Hepatocyte (in vitro differentiated cells): ENCODE data around the gene ATAD3B. TPM values are rescaled to one million over a fixed set of nuclear protein-coding genes. Genes with fewer than 3 reads are reported as not detected.
"Not testable (repeated sequence)": the region's sequence is repeated elsewhere in the genome, so short reads cannot be mapped to it uniquely, and the experiment has no call there.

Experiments
- DNase-seq: peaks from one replicate; pipeline ENCODE4 v3.0.0-alpha.2; 2016; ENCODE audit warnings: low spot score
- H2AFZ ChIP-seq: fragments of 200-600 bp; sonication (generic); 2 replicates; pipeline ENCODE4 v1.6.0; 2016; ENCODE audit warnings: antibody characterized with exemption, mild to moderate bottlenecking
- H3K27ac ChIP-seq: fragments of 200-600 bp; sonication (generic); 2 replicates; pipeline ENCODE4 v1.5.1; 2016; ENCODE audit warnings: mild to moderate bottlenecking
- H3K27me3 ChIP-seq: fragments of 200-600 bp; sonication (generic); 2 replicates; pipeline ENCODE4 v1.6.1; 2016
- H3K36me3 ChIP-seq: fragments of 200-600 bp; sonication (generic); replicated peaks from 2 replicates; pipeline ENCODE4 v1.5.1; 2016; ENCODE audit warnings: low read depth; ENCODE audit not compliant: insufficient read depth
- H3K4me1 ChIP-seq: fragments of 200-600 bp; sonication (generic); 2 replicates; pipeline ENCODE4 v1.5.1; 2016; ENCODE audit warnings: mild to moderate bottlenecking, moderate library complexity; ENCODE audit not compliant: insufficient read depth
- H3K4me2 ChIP-seq: fragments of 200-600 bp; sonication (generic); 2 replicates; pipeline ENCODE4 v1.6.0; 2016
- H3K4me3 ChIP-seq: fragments of 200-600 bp; sonication (generic); 2 replicates; pipeline ENCODE4 v1.5.1; 2016; ENCODE audit warnings: mild to moderate bottlenecking
- H3K79me2 ChIP-seq: fragments of 200-600 bp; sonication (generic); 2 replicates; pipeline ENCODE4 v1.6.0; 2017; ENCODE audit warnings: mild to moderate bottlenecking
- H3K9me2 ChIP-seq: fragments of 200-600 bp; sonication (generic); replicated peaks from 2 replicates; pipeline ENCODE4 v1.6.0; 2017; ENCODE audit warnings: mild to moderate bottlenecking; ENCODE audit not compliant: insufficient read depth
- H3K9me3 ChIP-seq: fragments of 200-600 bp; sonication (generic); 2 replicates; pipeline ENCODE4 v1.5.1; 2016; ENCODE audit warnings: low read depth, mild to moderate bottlenecking
- H4K20me1 ChIP-seq: fragments of 200-600 bp; sonication (generic); 2 replicates; pipeline ENCODE4 v1.6.0; 2016; ENCODE audit warnings: mild to moderate bottlenecking; ENCODE audit not compliant: insufficient read depth, poor library complexity, severe bottlenecking
- EZH2 ChIP-seq: fragments of 200-600 bp; sonication (generic); IDR thresholded peaks from 2 replicates; pipeline ENCODE4 v1.6.1; 2016; ENCODE audit warnings: antibody characterized with exemption, mild to moderate bottlenecking, borderline replicate concordance
- EZH2phosphoT487 ChIP-seq: fragments of 200-600 bp; sonication (generic); IDR thresholded peaks from one replicate; pipeline ENCODE4 v1.6.1; 2018; ENCODE audit warnings: antibody characterized with exemption, mild to moderate bottlenecking, low read depth, moderate library complexity; ENCODE audit not compliant: unreplicated experiment, severe bottlenecking
- WGBS: methylation state at CpG from one replicate; pipeline ENCODE4 v1.1.6; 2016; ENCODE audit warnings: low lambda C conversion rate; ENCODE audit errors: missing lambda C conversion rate; 5-methylcytosine and 5-hydroxymethylcytosine counted together
- polyA plus RNA-seq: library from polyadenylated mRNA; unstranded; fragments of >200 nt; fragmentation: Nextera tagmentation; extraction: Ambion mirVana; gene quantifications from 2 replicates; pipeline ENCODE4 v1.2.1, GENCODE V29; 2016
- total RNA-seq: library from RNA; depleted of rRNA; stranded (reverse); fragments of >200 nt; gene quantifications from 2 replicates; pipeline ENCODE4 v1.2.3, GENCODE V29; 2014
- TF ChIP-seq, protein P1 (sequence below): fragments of 200-600 bp; sonication (generic); IDR thresholded peaks from 2 replicates; pipeline ENCODE4 v1.5.1; 2016; ENCODE audit warnings: antibody characterized with exemption, mild to moderate bottlenecking; ENCODE audit not compliant: poor library complexity

The ATAD3B gene
- total and polyA plus RNA-seq, 2 experiments from 2014 or later: 13.4 to 33.2 TPM

DNA sequence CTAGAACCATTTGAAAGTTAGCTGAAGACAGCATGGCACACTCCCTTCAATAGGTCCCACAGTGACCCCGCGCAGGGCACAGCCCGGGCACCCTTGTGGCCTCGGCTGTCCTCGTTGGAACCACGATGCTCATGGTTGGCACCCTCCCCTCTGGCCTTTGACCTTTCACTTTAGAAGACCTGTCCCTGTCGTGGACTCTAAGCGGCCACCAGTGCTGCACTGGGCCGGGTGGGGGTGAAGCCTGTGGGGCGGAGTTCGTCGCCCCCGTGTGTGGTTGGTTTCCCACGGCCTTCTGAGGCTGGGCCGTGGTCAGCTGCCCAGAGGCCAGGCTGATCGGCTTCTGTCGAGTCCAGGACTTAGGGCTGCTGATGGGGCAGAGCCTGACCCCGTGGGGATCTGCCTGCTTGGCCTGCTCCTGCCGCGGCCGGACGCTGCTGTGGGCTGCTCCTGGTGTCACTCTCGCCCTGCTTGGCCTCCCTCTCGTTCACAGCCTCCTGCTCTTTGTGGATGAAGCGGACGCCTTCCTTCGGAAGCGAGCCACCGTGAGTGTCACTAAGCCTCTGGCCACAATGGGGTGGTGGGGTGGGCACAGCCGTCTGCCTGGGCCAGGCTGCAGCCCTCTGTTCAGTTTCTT, 53.3 kb downstream of the ATAD3B start:
- H3K27me3 ChIP-seq, H3K4me1 ChIP-seq, H3K9me3 ChIP-seq, DNase-seq, H3K4me3 ChIP-seq, H3K27ac ChIP-seq, H3K36me3 ChIP-seq, H4K20me1 ChIP-seq, H3K4me2 ChIP-seq, H2AFZ ChIP-seq, H3K79me2 ChIP-seq, H3K9me2 ChIP-seq: not testable (repeated sequence)
- 94% methylated on average over 26 of the region's 30 CpGs for WGBS

DNA sequence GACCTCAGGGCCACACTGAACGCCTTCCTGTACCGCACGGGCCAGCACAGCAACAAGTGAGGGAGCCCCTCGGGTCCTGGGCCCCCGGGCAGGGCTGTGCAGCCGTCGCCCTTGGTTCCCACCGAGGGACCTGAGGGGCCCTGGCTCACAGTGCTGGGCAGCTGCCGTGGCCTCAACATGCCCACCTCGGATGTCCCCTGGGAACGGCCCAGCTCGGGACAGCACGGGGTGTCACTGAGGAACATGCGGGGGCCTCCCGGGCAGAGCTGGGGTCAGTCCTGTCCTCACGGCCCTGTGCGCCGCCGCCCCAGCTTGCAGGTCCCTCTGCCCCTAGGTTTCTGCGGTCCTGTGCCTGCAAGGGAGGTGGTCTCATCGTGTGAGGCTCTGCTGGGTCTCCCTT, 54.9 kb downstream of the ATAD3B start:
- not testable (repeated sequence) for H3K27me3 ChIP-seq, H3K9me3 ChIP-seq, H3K36me3 ChIP-seq, H3K27ac ChIP-seq, H3K9me2 ChIP-seq, H4K20me1 ChIP-seq, H3K79me2 ChIP-seq, H3K4me1 ChIP-seq, H3K4me2 ChIP-seq, DNase-seq, H3K4me3 ChIP-seq, H2AFZ ChIP-seq
- WGBS: 95% methylated on average over 13 of the region's 21 CpGs

DNA sequence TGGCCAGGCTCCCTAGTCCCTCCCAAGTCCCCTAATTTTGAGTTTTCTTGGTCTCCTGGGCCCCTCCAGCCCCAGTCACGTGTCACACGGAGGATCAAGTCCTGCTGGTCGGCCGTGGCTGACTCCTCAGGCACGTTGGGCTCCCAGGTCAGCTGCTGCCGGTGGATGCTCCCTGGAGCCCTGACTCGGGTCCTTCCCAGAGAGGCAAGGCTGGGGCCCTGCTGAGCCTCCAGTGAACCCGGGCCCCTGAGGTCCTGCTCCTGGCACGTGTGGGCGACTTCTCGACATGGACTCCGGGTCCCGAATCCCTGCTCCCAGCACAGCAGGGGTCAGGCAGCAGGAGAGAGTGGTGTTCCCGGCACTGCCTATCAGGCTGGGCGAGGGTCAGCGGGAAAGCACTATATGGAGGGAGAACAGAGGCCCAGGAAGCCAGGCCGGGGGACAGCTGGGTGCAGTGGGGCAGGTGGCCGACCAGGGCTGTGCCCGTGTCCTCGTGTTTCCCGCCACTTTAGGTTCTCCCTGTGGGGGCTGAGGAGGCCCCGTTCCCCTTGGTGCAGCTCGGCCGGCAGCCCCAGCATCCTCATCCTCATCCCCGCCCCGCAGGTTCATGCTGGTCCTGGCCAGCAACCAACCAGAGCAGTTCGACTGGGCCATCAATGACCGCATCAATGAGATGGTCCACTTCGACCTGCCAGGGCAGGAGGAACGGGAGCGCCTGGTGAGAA, 55.7 kb downstream of the ATAD3B start:
- no peak overlapping the region for H2AFZ ChIP-seq

DNA sequence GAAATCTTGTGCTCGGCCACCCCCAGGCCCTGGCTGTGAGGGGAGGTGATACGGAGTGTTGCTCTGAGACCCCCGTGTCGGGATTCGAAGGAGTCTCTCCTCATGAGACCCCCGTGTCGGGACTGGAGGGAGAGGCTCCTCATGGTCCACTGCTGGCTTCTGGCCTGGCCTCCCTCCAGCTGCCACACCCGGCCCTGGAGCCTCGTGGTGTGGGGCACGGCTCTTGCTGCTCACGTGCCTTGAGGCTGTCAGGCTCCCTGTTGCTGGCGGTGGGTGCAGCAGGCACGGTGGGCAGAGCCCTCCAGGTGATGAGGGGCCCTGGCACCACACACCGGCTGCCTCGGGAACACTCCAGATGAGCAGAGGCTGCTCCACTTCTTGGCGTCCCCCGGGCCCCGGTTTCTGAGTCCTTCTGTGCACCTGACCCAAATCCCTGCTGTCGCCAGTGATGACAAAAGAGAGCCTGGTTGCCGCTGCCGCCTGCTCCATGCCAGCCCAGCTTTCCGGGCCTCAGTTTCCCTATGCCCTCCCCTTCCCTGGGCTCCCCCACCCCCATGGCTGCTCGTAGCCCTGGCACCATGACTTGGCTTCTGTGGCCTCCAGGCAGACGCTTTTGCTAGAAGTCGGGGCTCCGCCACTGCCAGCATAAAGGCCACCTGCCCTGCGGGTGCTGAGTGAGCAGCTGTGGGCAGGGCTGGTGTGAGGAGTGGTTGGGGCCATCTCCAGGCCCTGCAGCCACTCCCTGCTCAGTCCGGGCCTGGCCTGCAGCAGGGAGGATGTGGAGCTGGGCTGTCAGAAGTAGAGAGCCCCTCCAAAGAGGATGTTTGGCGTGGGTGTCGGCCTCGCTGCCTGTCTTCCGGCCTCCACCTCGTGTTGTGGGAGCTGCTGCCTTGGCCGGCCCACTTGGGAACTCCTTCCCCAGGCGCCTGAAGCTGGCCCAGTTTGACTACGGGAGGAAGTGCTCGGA, 57.0 kb downstream of the ATAD3B start:
- no peak overlapping the region for H3K4me2 ChIP-seq
- no peak overlapping the region for H2AFZ ChIP-seq
- no peaks in the 10 kb centered on the region for H3K9me2 ChIP-seq
- H4K20me1 ChIP-seq: no peaks in the 10 kb centered on the region
- H3K4me3 ChIP-seq: no peak overlapping the region
- no peak for DNase-seq
- no peaks in the 10 kb centered on the region for H3K79me2 ChIP-seq
- H3K27ac ChIP-seq: no peak overlapping the region
- 95% methylated on average over 34 of the region's 37 CpGs for WGBS
- H3K27me3 ChIP-seq: no peaks in the 10 kb centered on the region
- H3K9me3 ChIP-seq: no peaks in the 10 kb centered on the region
- no peaks in the 10 kb centered on the region for H3K36me3 ChIP-seq
- TF ChIP-seq, protein P1, sequence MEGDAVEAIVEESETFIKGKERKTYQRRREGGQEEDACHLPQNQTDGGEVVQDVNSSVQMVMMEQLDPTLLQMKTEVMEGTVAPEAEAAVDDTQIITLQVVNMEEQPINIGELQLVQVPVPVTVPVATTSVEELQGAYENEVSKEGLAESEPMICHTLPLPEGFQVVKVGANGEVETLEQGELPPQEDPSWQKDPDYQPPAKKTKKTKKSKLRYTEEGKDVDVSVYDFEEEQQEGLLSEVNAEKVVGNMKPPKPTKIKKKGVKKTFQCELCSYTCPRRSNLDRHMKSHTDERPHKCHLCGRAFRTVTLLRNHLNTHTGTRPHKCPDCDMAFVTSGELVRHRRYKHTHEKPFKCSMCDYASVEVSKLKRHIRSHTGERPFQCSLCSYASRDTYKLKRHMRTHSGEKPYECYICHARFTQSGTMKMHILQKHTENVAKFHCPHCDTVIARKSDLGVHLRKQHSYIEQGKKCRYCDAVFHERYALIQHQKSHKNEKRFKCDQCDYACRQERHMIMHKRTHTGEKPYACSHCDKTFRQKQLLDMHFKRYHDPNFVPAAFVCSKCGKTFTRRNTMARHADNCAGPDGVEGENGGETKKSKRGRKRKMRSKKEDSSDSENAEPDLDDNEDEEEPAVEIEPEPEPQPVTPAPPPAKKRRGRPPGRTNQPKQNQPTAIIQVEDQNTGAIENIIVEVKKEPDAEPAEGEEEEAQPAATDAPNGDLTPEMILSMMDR: no peak
- H3K4me1 ChIP-seq: no peaks in the 10 kb centered on the region

More for the DNA sequence above, 55.7 kb downstream of the ATAD3B start:
- WGBS: 96% methylated on average over 30 of the region's 31 CpGs
- no peak for DNase-seq
- TF ChIP-seq EZH2 (no peak), EZH2phosphoT487 (no peak)
- TF ChIP-seq, protein P1: no peak
- no peaks in the 10 kb centered on the region for H4K20me1 ChIP-seq
- no peaks in the 10 kb centered on the region for H3K27me3 ChIP-seq
- H3K27ac ChIP-seq: no peak overlapping the region
- no peaks in the 10 kb centered on the region for H3K9me3 ChIP-seq
- no peaks in the 10 kb centered on the region for H3K9me2 ChIP-seq
- no peaks in the 10 kb centered on the region for H3K36me3 ChIP-seq
- no peaks in the 10 kb centered on the region for H3K4me1 ChIP-seq
- no peak overlapping the region for H3K4me3 ChIP-seq
- H3K79me2 ChIP-seq: no peaks in the 10 kb centered on the region
- H3K4me2 ChIP-seq: no peak overlapping the region
